ENCODE measurements around the gene GSTA5. TPM values are rescaled to one million over a fixed set of nuclear protein-coding genes. Genes with fewer than 3 reads are reported as not detected.

The GSTA5 gene
- total and polyA plus RNA-seq, 4 donors = not detected

- H3K27ac ChIP-seq (ENCODE audit: low read depth in 1 of 2, low read length in 2 of 2) = no peak overlapping the region
- no peaks in the 10 kb centered on the region for H3K9me3 ChIP-seq (ENCODE audit: control insufficient read depth in 4 of 4, low read length in 3 of 4)
- WGBS = 90% methylated on average over 3 of the region's 3 CpGs
- no peak for TF ChIP-seq EGR1 (IDR thresholded peaks at IDR 0.05; ENCODE audit: low read depth in 2 of 2)
- no peak for TF ChIP-seq RAD21 (IDR thresholded peaks at IDR 0.05)
- TF ChIP-seq, protein P1, sequence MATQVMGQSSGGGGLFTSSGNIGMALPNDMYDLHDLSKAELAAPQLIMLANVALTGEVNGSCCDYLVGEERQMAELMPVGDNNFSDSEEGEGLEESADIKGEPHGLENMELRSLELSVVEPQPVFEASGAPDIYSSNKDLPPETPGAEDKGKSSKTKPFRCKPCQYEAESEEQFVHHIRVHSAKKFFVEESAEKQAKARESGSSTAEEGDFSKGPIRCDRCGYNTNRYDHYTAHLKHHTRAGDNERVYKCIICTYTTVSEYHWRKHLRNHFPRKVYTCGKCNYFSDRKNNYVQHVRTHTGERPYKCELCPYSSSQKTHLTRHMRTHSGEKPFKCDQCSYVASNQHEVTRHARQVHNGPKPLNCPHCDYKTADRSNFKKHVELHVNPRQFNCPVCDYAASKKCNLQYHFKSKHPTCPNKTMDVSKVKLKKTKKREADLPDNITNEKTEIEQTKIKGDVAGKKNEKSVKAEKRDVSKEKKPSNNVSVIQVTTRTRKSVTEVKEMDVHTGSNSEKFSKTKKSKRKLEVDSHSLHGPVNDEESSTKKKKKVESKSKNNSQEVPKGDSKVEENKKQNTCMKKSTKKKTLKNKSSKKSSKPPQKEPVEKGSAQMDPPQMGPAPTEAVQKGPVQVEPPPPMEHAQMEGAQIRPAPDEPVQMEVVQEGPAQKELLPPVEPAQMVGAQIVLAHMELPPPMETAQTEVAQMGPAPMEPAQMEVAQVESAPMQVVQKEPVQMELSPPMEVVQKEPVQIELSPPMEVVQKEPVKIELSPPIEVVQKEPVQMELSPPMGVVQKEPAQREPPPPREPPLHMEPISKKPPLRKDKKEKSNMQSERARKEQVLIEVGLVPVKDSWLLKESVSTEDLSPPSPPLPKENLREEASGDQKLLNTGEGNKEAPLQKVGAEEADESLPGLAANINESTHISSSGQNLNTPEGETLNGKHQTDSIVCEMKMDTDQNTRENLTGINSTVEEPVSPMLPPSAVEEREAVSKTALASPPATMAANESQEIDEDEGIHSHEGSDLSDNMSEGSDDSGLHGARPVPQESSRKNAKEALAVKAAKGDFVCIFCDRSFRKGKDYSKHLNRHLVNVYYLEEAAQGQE (IDR thresholded peaks at IDR 0.05) = no peak
- TF ChIP-seq SP1 (IDR thresholded peaks at IDR 0.05) = no peak
- TF ChIP-seq, protein P2, sequence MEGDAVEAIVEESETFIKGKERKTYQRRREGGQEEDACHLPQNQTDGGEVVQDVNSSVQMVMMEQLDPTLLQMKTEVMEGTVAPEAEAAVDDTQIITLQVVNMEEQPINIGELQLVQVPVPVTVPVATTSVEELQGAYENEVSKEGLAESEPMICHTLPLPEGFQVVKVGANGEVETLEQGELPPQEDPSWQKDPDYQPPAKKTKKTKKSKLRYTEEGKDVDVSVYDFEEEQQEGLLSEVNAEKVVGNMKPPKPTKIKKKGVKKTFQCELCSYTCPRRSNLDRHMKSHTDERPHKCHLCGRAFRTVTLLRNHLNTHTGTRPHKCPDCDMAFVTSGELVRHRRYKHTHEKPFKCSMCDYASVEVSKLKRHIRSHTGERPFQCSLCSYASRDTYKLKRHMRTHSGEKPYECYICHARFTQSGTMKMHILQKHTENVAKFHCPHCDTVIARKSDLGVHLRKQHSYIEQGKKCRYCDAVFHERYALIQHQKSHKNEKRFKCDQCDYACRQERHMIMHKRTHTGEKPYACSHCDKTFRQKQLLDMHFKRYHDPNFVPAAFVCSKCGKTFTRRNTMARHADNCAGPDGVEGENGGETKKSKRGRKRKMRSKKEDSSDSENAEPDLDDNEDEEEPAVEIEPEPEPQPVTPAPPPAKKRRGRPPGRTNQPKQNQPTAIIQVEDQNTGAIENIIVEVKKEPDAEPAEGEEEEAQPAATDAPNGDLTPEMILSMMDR (IDR thresholded peaks at IDR 0.05; ENCODE audit: low read depth, low read length, missing input control) = no peak
- TF ChIP-seq NR2F2 (IDR thresholded peaks at IDR 0.05) = no peak
- no peak for TF ChIP-seq MAX (IDR thresholded peaks at IDR 0.05)
- TF ChIP-seq, protein P3, sequence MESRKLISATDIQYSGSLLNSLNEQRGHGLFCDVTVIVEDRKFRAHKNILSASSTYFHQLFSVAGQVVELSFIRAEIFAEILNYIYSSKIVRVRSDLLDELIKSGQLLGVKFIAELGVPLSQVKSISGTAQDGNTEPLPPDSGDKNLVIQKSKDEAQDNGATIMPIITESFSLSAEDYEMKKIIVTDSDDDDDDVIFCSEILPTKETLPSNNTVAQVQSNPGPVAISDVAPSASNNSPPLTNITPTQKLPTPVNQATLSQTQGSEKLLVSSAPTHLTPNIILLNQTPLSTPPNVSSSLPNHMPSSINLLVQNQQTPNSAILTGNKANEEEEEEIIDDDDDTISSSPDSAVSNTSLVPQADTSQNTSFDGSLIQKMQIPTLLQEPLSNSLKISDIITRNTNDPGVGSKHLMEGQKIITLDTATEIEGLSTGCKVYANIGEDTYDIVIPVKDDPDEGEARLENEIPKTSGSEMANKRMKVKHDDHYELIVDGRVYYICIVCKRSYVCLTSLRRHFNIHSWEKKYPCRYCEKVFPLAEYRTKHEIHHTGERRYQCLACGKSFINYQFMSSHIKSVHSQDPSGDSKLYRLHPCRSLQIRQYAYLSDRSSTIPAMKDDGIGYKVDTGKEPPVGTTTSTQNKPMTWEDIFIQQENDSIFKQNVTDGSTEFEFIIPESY (IDR thresholded peaks at IDR 0.05) = no peak
- no peak for TF ChIP-seq JUND (IDR thresholded peaks at IDR 0.05)
- TF ChIP-seq, protein P4, sequence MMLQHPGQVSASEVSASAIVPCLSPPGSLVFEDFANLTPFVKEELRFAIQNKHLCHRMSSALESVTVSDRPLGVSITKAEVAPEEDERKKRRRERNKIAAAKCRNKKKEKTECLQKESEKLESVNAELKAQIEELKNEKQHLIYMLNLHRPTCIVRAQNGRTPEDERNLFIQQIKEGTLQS (IDR thresholded peaks at IDR 0.05) = no peak
- no peak for TF ChIP-seq YY1 (IDR thresholded peaks at IDR 0.05)
- TF ChIP-seq HNF4A (conservative IDR thresholded peaks at IDR 0.05) = no peak
- TF ChIP-seq RXRA (IDR thresholded peaks at IDR 0.05) = no peak
- TF ChIP-seq FOXA2 (IDR thresholded peaks at IDR 0.05) = no peak
- no peak for TF ChIP-seq HNF4G (IDR thresholded peaks at IDR 0.05)
- no peak for TF ChIP-seq TAF1 (conservative IDR thresholded peaks at IDR 0.05)
- no peaks in the 10 kb centered on the region for H3K36me3 ChIP-seq (ENCODE audit: control insufficient read depth in 4 of 4, insufficient read depth in 3 of 4, low read depth in 1 of 4, low read length in 3 of 4)
- H3K4me3 ChIP-seq (ENCODE audit: low read depth in 1 of 3, low read length in 3 of 3) = no peak overlapping the region
- H3K9ac ChIP-seq (ENCODE audit: low read depth in 1 of 2, low read length in 2 of 2) = no peak overlapping the region
- H3K27me3 ChIP-seq (ENCODE audit: control insufficient read depth in 4 of 4, insufficient read depth in 4 of 4, low read length in 3 of 4) = no peaks in the 10 kb centered on the region
- DNase-seq (ENCODE audit: low spot score) = no peak
- H3K4me1 ChIP-seq (ENCODE audit: control insufficient read depth in 4 of 4, insufficient read depth in 4 of 4, low read length in 3 of 4) = no peaks in the 10 kb centered on the region
Measured at GRCh38 chr6:52887910-52888524, 47.4 kb upstream of the GSTA5 start.
